AG04449 (cell line): Measurements from ENCODE around the gene ARHGEF12.
A peak's percentile ranks its signal among the peaks of the same experiment; 100 is the strongest.

Source experiments
- CTCF ChIA-PET: fragments of 350-600 bp; formaldehyde crosslinking; extraction: SDS; loops from one replicate; lab custom pipeline; 2021; ENCODE audit warnings: antibody characterized with exemption; lab: Yijun Ruan, JAX
- POLR2A ChIA-PET: fragments of 400-600, 350-600 bp; formaldehyde crosslinking; extraction: SDS; loops from one replicate; lab custom pipeline; 2020; ENCODE audit warnings: antibody characterized with exemption, inconsistent platforms; lab: Yijun Ruan, JAX
- DNase-seq: peaks from one replicate; pipeline ENCODE4 v3.0.0-alpha.2; 2010; ENCODE audit warnings: low read depth, low spot score
- H3K4me3 ChIP-seq: 2 replicates; pipeline ENCODE4 v1.5.1; 2011; ENCODE audit warnings: low read depth, mild to moderate bottlenecking, control low read depth, low read length
- CTCF ChIP-seq: IDR thresholded peaks from one replicate; pipeline ENCODE4 v1.5.1; 2011; ENCODE audit warnings: mild to moderate bottlenecking, moderate library complexity, low read length, control low read depth, inconsistent platforms; ENCODE audit not compliant: insufficient read depth; ENCODE audit errors: missing control alignments

ARHGEF12 gene

DNA sequence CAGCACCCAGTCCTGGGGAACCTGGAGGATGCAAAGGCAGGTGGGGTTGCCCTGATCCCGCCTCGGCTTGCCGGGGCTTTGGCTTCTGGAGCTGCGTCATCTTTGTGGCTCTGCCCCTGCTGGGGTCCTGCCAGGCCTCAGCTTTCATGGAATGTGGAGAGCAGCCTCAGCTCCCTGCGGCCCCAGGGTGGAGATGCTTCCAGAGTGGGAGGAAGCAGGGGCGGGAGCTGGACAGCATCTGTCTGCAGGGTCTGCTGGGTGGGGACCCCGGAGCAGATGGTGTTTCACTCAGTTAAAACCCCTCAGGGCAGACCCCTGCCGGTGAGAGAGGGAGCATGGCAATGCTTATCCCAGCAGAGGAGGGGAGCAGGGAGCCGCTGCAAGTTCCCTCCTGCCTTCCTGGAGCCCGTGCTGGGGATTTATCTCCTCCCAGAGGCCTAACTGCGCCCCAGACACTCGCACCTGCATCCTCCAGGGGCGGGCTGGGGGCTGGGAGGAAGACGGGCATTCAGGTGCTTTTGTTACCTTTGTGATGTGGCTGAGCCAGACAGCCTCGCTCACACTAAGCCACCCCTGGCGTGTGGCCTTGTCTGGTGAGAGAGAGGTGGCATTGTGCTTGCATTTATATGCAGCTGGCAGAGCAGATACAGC is 191.0 kb downstream of the ARHGEF12 start:
- ChIA-PET CTCF (interaction anchor here (0.7 to 1.5 kb wide), 3 partner anchors 12 to 157 kb away, joined by 3 to 4 read pairs (median 3); partner anchors contain the start of gene GRIK4), POLR2A (no interaction called here)
- DNase-seq = no peak
- TF ChIP-seq CTCF = no peak
- no peak overlapping the region for H3K4me3 ChIP-seq

GRCh38 chr11:120528749-120529148 is 192.5 kb downstream of the ARHGEF12 start:
- POLR2A ChIA-PET = no interaction called here
- H3K4me3 ChIP-seq = no peak overlapping the region
- CTCF ChIA-PET = no interaction called here
- TF ChIP-seq CTCF = no peak
- no peak for DNase-seq

GRCh38 chr11:120529214-120529613 is 193.0 kb downstream of the ARHGEF12 start:
- DNase-seq = no peak
- ChIA-PET CTCF (no interaction called here), POLR2A (no interaction called here)
- H3K4me3 ChIP-seq = no peak overlapping the region
- no peak for TF ChIP-seq CTCF

GRCh38 chr11:120529911-120530310 is 193.7 kb downstream of the ARHGEF12 start:
- CTCF ChIA-PET = interaction anchor here (2.7 kb wide), 1 partner anchor 156 kb away, joined by 9 read pairs; no protein-coding TSS in a partner anchor
- H3K4me3 ChIP-seq = no peak overlapping the region
- no peak for DNase-seq
- POLR2A ChIA-PET = no interaction called here
- TF ChIP-seq CTCF = no peak

GRCh38 chr11:120532082-120532831 is 196.0 kb downstream of the ARHGEF12 start:
- peak; percentile 17 for DNase-seq
- H3K4me3 ChIP-seq = peak overlapping the region; percentile 2
- TF ChIP-seq CTCF = no peak
- ChIA-PET POLR2A (interaction anchor here (0.7 kb wide), 1 partner anchor 10 kb away, joined by 3 read pairs; no protein-coding TSS in a partner anchor), CTCF (interaction anchor here (1.0 to 2.7 kb wide), 4 partner anchors 12 to 153 kb away, joined by 3 to 9 read pairs (median 6); partner anchors contain the start of gene GRIK4)

DNA sequence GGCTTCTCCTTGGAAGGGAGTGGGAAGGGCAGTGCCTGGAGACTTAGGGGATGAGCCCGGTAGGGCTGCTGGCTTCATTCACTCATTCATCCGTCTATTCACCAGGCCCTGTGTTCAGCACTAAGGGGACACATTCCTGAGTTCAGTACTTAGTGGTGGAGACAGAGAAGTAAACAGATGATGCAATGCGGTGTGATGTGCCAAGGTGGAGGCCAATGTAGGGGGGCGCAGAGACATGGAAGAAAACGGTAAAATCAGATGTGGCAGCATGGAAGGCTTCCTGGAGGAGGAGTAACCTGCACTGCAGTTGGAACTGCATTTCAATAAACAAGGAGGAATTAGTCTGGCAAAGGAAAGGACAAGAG is 196.6 kb downstream of the ARHGEF12 start:
- peak overlapping the region; percentile 2 for H3K4me3 ChIP-seq
- ChIA-PET POLR2A (no interaction called here), CTCF (interaction anchor here (1.2 kb wide), 1 partner anchor 11 kb away, joined by 3 read pairs; no protein-coding TSS in a partner anchor)
- no peak for DNase-seq
- no peak for TF ChIP-seq CTCF
